ENCODE results near the gene ZNF492. TPM values are rescaled to one million over a fixed set of nuclear protein-coding genes. Genes with fewer than 3 reads are reported as not detected.

Gene ZNF492
- total RNA-seq, 1 experiment from 2014 or later: not detected

DNA sequence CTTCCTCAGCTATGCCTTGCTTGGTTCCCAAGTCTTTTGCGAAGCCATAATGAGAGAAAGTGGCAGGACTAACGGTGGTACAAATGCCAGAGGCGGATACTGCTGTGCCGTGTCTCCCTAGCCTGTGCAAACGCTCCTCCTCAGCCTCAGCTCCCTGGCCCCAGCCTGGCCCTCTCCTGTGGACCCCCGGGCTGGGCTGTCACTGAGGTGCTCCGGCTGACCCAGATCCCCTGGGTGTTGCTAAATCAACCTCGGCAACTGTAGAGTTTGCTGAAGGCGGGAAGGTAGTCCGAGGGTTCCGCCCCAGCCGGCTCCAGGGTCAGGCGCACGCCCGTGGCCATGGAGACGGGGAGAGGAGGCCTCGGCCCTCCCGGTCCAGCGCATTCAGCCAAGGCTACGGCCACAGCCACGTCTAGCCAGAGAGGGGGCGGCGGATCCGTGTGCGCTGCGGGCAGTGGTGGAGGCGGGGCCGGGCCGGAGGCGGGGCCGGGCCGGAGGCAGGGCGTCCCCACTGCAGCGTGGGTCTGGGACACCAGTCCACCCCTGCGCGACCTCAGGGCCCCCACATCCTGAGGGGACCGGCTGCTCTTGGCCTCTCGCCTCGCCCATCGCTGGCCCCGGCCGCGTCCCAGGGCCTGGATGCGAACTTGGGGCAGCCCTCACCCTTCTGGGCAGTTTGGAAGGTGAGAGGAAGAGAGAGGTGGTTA, 16.4 kb upstream of the ZNF492 start:
- POLR2A ChIA-PET (ENCODE audit: low non-redundant PET): no interaction called here
- Histone ChIP-seq H3K9me3 (ENCODE audit: low read depth, low read length, poor library complexity, severe bottlenecking) (peaks cover 26% of the 10 kb centered on the region), H3K4me3 (ENCODE audit: low read depth, low read length, poor library complexity, severe bottlenecking) (no peak overlapping the region), H3K36me3 (ENCODE audit: insufficient read depth, low read length, poor library complexity, severe bottlenecking) (no peaks in the 10 kb centered on the region), H3K27me3 (replicated peaks; ENCODE audit: insufficient read depth, low read depth, low read length, poor library complexity) (no peaks in the 10 kb centered on the region), H3K4me1 (ENCODE audit: insufficient read depth, low read length, poor library complexity, severe bottlenecking) (no peaks in the 10 kb centered on the region), H3K27ac (ENCODE audit: low read depth, low read length, poor library complexity, severe bottlenecking) (no peak overlapping the region)
- intact Hi-C loops (cut with micrococcal nuclease; ENCODE audit: unreplicated experiment): no loop called here
- TF ChIP-seq, protein P1, sequence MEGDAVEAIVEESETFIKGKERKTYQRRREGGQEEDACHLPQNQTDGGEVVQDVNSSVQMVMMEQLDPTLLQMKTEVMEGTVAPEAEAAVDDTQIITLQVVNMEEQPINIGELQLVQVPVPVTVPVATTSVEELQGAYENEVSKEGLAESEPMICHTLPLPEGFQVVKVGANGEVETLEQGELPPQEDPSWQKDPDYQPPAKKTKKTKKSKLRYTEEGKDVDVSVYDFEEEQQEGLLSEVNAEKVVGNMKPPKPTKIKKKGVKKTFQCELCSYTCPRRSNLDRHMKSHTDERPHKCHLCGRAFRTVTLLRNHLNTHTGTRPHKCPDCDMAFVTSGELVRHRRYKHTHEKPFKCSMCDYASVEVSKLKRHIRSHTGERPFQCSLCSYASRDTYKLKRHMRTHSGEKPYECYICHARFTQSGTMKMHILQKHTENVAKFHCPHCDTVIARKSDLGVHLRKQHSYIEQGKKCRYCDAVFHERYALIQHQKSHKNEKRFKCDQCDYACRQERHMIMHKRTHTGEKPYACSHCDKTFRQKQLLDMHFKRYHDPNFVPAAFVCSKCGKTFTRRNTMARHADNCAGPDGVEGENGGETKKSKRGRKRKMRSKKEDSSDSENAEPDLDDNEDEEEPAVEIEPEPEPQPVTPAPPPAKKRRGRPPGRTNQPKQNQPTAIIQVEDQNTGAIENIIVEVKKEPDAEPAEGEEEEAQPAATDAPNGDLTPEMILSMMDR (conservative IDR thresholded peaks at IDR 0.05; ENCODE audit: low read depth, low read length): no peak
- TF ChIP-seq EZH2 (IDR thresholded peaks at IDR 0.05; ENCODE audit: borderline replicate concordance, low read depth, low read length, poor library complexity, severe bottlenecking): no peak
- no TSS peak for BruUV-seq (replicated peaks)
- no peak for DNase-seq (ENCODE audit: low spot score)
- CTCF ChIA-PET: no interaction called here

DNA sequence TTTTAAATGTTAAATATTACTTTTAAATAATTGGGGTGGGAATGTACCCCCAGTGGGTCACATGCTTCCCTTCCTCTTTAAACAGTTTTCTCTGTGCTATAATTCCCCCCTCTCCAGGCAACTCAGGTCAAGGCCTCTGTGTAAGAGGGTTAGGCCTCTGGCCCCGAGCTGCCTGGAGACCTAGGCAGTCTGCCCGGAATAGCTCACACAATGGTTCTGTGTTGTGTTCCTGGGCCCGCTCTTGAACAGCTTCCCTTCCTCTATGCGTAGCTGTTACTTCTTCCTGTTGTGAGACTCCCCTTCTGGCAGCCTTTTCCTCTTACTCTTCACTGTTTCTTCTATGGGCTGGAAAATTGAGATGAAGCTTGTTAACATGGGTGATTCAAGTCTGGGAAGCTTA, 14.8 kb upstream of the ZNF492 start:
- CTCF ChIA-PET: no interaction called here
- intact Hi-C loops (cut with micrococcal nuclease; ENCODE audit: unreplicated experiment): no loop called here
- TF ChIP-seq, protein P1 (conservative IDR thresholded peaks at IDR 0.05; ENCODE audit: low read depth, low read length): no peak
- no peak for TF ChIP-seq EZH2 (IDR thresholded peaks at IDR 0.05; ENCODE audit: borderline replicate concordance, low read depth, low read length, poor library complexity, severe bottlenecking)
- no peaks in the 10 kb centered on the region for H3K27me3 ChIP-seq (replicated peaks; ENCODE audit: insufficient read depth, low read depth, low read length, poor library complexity)
- H3K4me1 ChIP-seq (ENCODE audit: insufficient read depth, low read length, poor library complexity, severe bottlenecking): no peaks in the 10 kb centered on the region
- no TSS peak for BruUV-seq (replicated peaks)
- no peaks in the 10 kb centered on the region for H3K36me3 ChIP-seq (ENCODE audit: insufficient read depth, low read length, poor library complexity, severe bottlenecking)
- H3K4me3 ChIP-seq (ENCODE audit: low read depth, low read length, poor library complexity, severe bottlenecking): no peak overlapping the region
- no peak overlapping the region for H3K27ac ChIP-seq (ENCODE audit: low read depth, low read length, poor library complexity, severe bottlenecking)
- no peak for DNase-seq (ENCODE audit: low spot score)
- H3K9me3 ChIP-seq (ENCODE audit: low read depth, low read length, poor library complexity, severe bottlenecking): peaks cover 31% of the 10 kb centered on the region
- POLR2A ChIA-PET (ENCODE audit: low non-redundant PET): no interaction called here

DNA sequence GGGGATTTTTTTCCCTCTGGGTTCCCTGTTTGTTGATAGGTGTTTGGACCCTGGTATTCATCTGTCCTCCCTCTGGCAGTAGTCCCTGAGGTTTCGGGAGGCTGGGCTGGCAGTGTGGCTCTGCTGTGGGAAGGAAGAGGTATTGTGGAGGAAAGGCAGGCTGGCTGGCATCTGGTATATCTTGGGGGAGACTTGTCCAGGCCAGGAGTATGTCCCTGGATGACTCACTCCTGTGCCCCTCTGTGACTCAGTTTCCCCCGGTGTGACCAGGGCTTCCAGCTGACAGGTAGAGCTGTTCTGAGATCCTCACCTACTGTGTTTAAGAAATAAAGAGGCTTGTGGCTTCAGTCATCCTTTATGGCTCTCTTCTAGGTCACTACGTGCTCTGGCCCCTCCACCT, 14.2 kb upstream of the ZNF492 start:
- Histone ChIP-seq H3K4me1 (ENCODE audit: insufficient read depth, low read length, poor library complexity, severe bottlenecking) (no peaks in the 10 kb centered on the region), H3K9me3 (ENCODE audit: low read depth, low read length, poor library complexity, severe bottlenecking) (peaks cover 35% of the 10 kb centered on the region), H3K36me3 (ENCODE audit: insufficient read depth, low read length, poor library complexity, severe bottlenecking) (no peaks in the 10 kb centered on the region), H3K27ac (ENCODE audit: low read depth, low read length, poor library complexity, severe bottlenecking) (no peak overlapping the region), H3K4me3 (ENCODE audit: low read depth, low read length, poor library complexity, severe bottlenecking) (no peak overlapping the region), H3K27me3 (replicated peaks; ENCODE audit: insufficient read depth, low read depth, low read length, poor library complexity) (no peaks in the 10 kb centered on the region)
- no TSS peak for BruUV-seq (replicated peaks)
- DNase-seq (ENCODE audit: low spot score): no peak
- TF ChIP-seq EZH2 (IDR thresholded peaks at IDR 0.05; ENCODE audit: borderline replicate concordance, low read depth, low read length, poor library complexity, severe bottlenecking): no peak
- TF ChIP-seq, protein P1 (conservative IDR thresholded peaks at IDR 0.05; ENCODE audit: low read depth, low read length): no peak
- intact Hi-C loops (cut with micrococcal nuclease; ENCODE audit: unreplicated experiment): no loop called here
- ChIA-PET POLR2A (ENCODE audit: low non-redundant PET) (no interaction called here), CTCF (no interaction called here)
